Measurements from ENCODE around the gene LRMDA. TPM values are rescaled to one million over a fixed set of nuclear protein-coding genes. Genes with fewer than 3 reads are reported as not detected.

The LRMDA gene
- total RNA-seq, 6 experiments from 2014 or later: 0.32 TPM; not detected in 5

DNA sequence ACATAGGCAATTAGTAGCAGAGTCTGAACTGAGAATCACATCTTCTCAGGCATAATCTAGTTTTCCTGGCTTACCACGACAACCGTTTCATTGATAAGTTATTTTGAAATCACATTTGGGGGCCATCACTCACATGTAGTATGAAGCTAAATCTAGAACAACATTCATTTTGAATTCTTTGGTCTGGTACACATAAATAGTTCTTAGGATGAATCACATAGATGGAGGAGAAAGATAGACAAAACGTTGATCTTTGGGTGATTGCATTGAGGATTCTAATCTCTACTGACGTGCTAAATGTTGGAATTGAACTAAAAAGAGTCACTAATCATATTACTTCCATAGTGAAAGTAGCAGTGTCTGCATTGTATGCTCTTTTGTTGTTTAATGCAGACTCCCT is 1022.6 kb downstream of the LRMDA start:
- TF ChIP-seq, protein P1, sequence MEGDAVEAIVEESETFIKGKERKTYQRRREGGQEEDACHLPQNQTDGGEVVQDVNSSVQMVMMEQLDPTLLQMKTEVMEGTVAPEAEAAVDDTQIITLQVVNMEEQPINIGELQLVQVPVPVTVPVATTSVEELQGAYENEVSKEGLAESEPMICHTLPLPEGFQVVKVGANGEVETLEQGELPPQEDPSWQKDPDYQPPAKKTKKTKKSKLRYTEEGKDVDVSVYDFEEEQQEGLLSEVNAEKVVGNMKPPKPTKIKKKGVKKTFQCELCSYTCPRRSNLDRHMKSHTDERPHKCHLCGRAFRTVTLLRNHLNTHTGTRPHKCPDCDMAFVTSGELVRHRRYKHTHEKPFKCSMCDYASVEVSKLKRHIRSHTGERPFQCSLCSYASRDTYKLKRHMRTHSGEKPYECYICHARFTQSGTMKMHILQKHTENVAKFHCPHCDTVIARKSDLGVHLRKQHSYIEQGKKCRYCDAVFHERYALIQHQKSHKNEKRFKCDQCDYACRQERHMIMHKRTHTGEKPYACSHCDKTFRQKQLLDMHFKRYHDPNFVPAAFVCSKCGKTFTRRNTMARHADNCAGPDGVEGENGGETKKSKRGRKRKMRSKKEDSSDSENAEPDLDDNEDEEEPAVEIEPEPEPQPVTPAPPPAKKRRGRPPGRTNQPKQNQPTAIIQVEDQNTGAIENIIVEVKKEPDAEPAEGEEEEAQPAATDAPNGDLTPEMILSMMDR (IDR thresholded peaks at IDR 0.05): no peak
- Mint-ChIP-seq H3K4me3 (peak overlapping the region; percentile 34), H3K4me1 (ENCODE audit: low read depth) (peaks cover 30% of the 10 kb centered on the region), H3K9me3 (no peaks in the 10 kb centered on the region), H3K27me3 (ENCODE audit: insufficient read depth) (no peaks in the 10 kb centered on the region; the same call in 1 of the 2 replicates), H3K36me3 (ENCODE audit: low read depth) (no peaks in the 10 kb centered on the region; the same call in 1 of the 2 replicates), H3K27ac (peak overlapping the region; percentile 27)
- DNase-seq: peak; percentile 25

DNA sequence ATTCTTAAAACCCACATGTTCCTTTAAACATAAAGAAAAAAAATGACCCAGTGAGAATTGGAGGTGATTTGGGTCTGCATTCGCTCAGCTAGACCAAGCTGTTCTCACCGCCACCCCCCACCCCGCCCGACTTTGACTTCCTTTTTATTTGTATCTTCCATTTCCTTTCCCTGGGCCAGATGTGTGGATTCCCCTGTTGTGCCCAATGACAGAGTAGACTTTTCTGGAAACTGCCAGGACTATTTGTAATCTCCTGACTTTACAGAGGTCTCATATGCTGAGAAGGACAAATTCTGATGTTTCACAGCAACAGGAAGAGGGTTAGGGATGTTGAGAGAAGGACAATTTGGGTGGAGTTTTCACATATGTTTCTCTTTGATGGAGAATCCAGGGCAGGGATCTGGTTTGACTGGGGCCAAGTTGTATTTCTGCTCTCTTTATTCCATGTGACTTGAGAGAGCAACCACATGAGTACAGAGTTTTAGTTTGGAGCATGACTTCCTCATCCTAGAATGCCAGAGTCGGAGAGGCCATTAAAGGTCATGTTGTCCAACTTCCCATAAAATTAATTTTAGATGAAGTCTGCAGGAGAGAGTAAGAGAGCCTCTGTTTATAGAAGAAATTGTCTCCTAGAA is 1023.2 kb downstream of the LRMDA start:
- H3K27me3 Mint-ChIP-seq (ENCODE audit: insufficient read depth): no peaks in the 10 kb centered on the region; the same call in 1 of the 2 replicates
- no peak overlapping the region for H3K27ac Mint-ChIP-seq
- H3K9me3 Mint-ChIP-seq: no peaks in the 10 kb centered on the region
- TF ChIP-seq, protein P1 (IDR thresholded peaks at IDR 0.05): no peak
- H3K36me3 Mint-ChIP-seq (ENCODE audit: low read depth): no peaks in the 10 kb centered on the region; the same call in 1 of the 2 replicates
- peak overlapping the region; percentile 22; the same call in 1 of the 2 replicates for H3K4me3 Mint-ChIP-seq
- peaks cover 30% of the 10 kb centered on the region for H3K4me1 Mint-ChIP-seq (ENCODE audit: low read depth)
- DNase-seq: no peak

DNA sequence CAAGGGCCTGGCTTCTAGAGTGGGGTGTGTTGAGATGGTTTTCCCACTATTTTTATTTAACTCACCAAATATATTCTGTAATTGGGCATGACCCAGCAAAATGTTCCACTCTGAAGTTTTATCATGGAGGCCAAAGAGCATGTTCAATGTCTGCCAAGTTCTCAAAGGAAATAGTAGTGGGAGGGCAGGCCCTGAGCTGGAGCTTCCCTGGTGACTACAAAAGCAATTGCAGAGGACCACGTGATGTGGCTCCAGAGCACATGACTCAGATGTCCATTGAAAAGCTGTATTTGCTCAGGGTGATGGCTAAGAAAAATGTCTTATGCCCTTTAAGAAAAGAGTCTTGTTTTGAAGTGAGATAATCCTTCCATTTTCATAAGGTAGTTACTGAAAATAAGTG is 1024.8 kb downstream of the LRMDA start:
- DNase-seq: no peak
- no peaks in the 10 kb centered on the region for H3K9me3 Mint-ChIP-seq
- TF ChIP-seq, protein P1 (IDR thresholded peaks at IDR 0.05): no peak
- no peak overlapping the region for H3K27ac Mint-ChIP-seq
- H3K4me3 Mint-ChIP-seq: no peak overlapping the region
- H3K36me3 Mint-ChIP-seq (ENCODE audit: low read depth): no peaks in the 10 kb centered on the region; the same call in 1 of the 2 replicates
- H3K27me3 Mint-ChIP-seq (ENCODE audit: insufficient read depth): no peaks in the 10 kb centered on the region; the same call in 1 of the 2 replicates
- H3K4me1 Mint-ChIP-seq (ENCODE audit: low read depth): peaks cover 30% of the 10 kb centered on the region

DNA sequence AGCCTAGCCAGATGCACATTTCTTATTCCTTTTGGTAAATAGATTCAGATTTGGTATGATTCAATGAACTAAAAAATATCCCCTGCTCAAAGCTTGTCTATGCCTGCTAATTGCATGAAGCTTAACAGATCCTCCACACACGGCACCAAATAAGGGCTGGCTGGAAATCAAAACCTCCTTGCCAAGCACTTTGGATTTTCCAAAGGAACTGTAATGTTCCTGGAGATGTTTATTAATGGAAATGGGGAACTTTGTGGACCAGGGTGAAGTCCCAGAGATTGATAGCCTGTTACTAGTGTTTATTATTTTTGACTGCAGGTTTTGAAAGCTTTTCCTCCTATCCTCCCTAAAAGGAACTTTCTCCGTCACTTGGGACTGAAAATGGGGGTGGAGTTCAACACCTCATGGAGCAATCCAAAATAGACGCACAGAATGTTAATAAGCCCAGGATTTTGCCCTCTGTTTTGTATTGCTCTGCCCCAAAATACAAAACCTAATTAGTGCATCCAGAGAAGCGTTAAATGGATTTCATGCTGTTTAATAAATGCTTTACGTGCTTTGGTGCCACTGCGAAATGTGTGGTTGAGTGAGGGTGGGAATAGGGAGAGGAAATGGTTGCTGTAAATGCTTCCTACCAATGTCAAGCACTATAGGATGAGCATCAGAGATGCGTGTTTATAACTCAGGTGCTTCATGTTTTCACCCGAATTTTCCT is 1027.7 kb downstream of the LRMDA start:
- Mint-ChIP-seq H3K4me1 (ENCODE audit: low read depth) (peaks cover 9% of the 10 kb centered on the region), H3K4me3 (no peak overlapping the region), H3K27me3 (ENCODE audit: insufficient read depth) (no peaks in the 10 kb centered on the region; the same call in 1 of the 2 replicates), H3K36me3 (ENCODE audit: low read depth) (no peaks in the 10 kb centered on the region; the same call in 1 of the 2 replicates), H3K27ac (no peak overlapping the region), H3K9me3 (no peaks in the 10 kb centered on the region)
- DNase-seq: no peak
- TF ChIP-seq, protein P1 (IDR thresholded peaks at IDR 0.05): no peak

DNA sequence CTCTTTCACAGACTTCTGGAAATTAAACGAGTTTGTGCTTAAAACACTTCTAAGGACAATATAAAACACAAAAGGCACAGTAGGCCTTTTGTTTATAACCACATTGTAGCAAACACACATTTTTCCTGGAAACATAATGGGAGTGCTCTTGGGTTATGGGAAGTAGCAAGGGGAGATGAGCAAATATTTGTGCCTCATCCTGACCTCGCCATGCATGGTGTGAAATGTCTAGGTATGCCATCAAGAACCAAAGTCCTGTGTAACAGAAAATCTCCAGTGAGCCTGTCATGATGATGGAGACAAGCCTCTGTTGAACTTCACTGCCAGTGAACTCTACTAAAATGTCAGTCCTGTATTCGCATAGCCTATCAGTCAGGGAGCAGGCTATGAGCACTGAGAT is 1029.6 kb downstream of the LRMDA start:
- no peak for DNase-seq
- H3K9me3 Mint-ChIP-seq: no peaks in the 10 kb centered on the region
- TF ChIP-seq, protein P1 (IDR thresholded peaks at IDR 0.05): no peak
- H3K4me1 Mint-ChIP-seq (ENCODE audit: low read depth): no peaks in the 10 kb centered on the region
- no peaks in the 10 kb centered on the region; the same call in 1 of the 2 replicates for H3K27me3 Mint-ChIP-seq (ENCODE audit: insufficient read depth)
- no peaks in the 10 kb centered on the region; the same call in 1 of the 2 replicates for H3K36me3 Mint-ChIP-seq (ENCODE audit: low read depth)
- H3K4me3 Mint-ChIP-seq: no peak overlapping the region
- no peak overlapping the region for H3K27ac Mint-ChIP-seq
